HepG2 (cell line): Measurements from ENCODE around the gene WDR76. TPM values are rescaled to one million over a fixed set of nuclear protein-coding genes. Genes with fewer than 3 reads are reported as not detected.

Source experiments
- ATAC-seq: fragments of 200-7000 bp; cut with Tn5 transposase; 3 replicates; pipeline ENCODE4 v1.9.1; 2020; ENCODE audit warnings: mild to moderate bottlenecking, moderate library complexity
- BruUV-seq: library from RNA; stranded (reverse); fragments of 400-500 nt; replicated peaks from 2 replicates; lab custom pipeline; 2021; lab: Mats Ljungman, UMichigan
- CTCF ChIA-PET: fragments of 300-600 bp; formaldehyde crosslinking; extraction: SDS; loops from one replicate; lab custom pipeline; 2021; ENCODE audit warnings: low total read pairs, inconsistent platforms, low intra/inter-chr PET ratio; lab: Yijun Ruan, JAX
- POLR2A ChIA-PET: fragments of 350-600 bp; sonication (Branson Sonifier 250); formaldehyde crosslinking; loops from one replicate; lab custom pipeline; 2020; ENCODE audit warnings: antibody characterized with exemption, inconsistent platforms; lab: Yijun Ruan, JAX
- DNase-seq: peaks from one replicate; pipeline ENCODE4 v3.0.0-alpha.2; 2015; ENCODE audit warnings: low spot score
- FAIRE-seq: peaks from 3 replicates; lab custom pipeline; 2011; peaks lifted over from hg19 to GRCh38; lab: Jason Lieb, UNC
- H2AFZ ChIP-seq: one replicate; pipeline ENCODE4 v1.6.1; 2011; ENCODE audit warnings: low read length, inconsistent platforms
- H3K27ac ChIP-seq: fragments of 300-600 bp; 3 replicates; pipeline ENCODE4 v1.8.0; 2011; ENCODE audit warnings: mixed run types, mild to moderate bottlenecking, mixed read lengths, low read length, inconsistent platforms; ENCODE audit not compliant: insufficient read depth; ENCODE audit errors: extremely low read length
- H3K27me3 ChIP-seq, 2 experiments: fragments of 200-600 bp in 1 of 2; 2 replicates in 1 of 2; 3 replicates in 1 of 2; pipeline versions ENCODE4 v1.6.0 to v1.8.0; 2011; ENCODE audit warnings: low read length in 2 of 2, mild to moderate bottlenecking in 2 of 2, moderate library complexity in 2 of 2, inconsistent platforms in 1 of 2; ENCODE audit not compliant: insufficient read depth in 2 of 2, control insufficient read depth in 1 of 2
- H3K36me3 ChIP-seq, 2 experiments: fragments of 200-600 bp in 1 of 2; replicated peaks in 1 of 2; 2 replicates in 1 of 2; 3 replicates in 1 of 2; pipeline versions ENCODE4 v1.5.1 to v1.8.0; 2011; ENCODE audit warnings: low read length in 2 of 2, inconsistent platforms in 1 of 2; ENCODE audit not compliant: insufficient read depth in 2 of 2, control insufficient read depth in 1 of 2
- H3K4me1 ChIP-seq: 2 replicates; pipeline ENCODE4 v1.5.1; 2012; ENCODE audit warnings: low read length, inconsistent platforms; ENCODE audit not compliant: insufficient read depth
- H3K4me2 ChIP-seq: 2 replicates; pipeline ENCODE4 v1.6.0; 2011; ENCODE audit warnings: low read depth, low read length, inconsistent platforms
- H3K4me3 ChIP-seq, 3 experiments: fragments of 200-600 bp in 1 of 3; sonication (generic), shearing (Covaris generic) in 1 of 3; replicated peaks in 1 of 3; 2 replicates each; pipeline ENCODE4 v1.5.1; 2011 to 2016; ENCODE audit warnings: low read length in 3 of 3, inconsistent platforms in 2 of 3, low read depth in 2 of 3, mild to moderate bottlenecking in 2 of 3, control low read depth in 1 of 3, mixed read lengths in 1 of 3; ENCODE audit not compliant: insufficient read depth in 1 of 3
- H3K79me2 ChIP-seq: one replicate; pipeline ENCODE4 v1.6.1; 2011; ENCODE audit warnings: low read length, inconsistent platforms; ENCODE audit not compliant: insufficient read depth
- H3K9ac ChIP-seq: 2 replicates; pipeline ENCODE4 v1.6.0; 2011; ENCODE audit warnings: mild to moderate bottlenecking, low read depth, low read length, inconsistent platforms; ENCODE audit not compliant: insufficient read depth
- H3K9me3 ChIP-seq: 2 replicates; pipeline ENCODE4 v1.5.1; 2012; ENCODE audit warnings: mild to moderate bottlenecking, low read length
- H4K20me1 ChIP-seq: 2 replicates; pipeline ENCODE4 v1.6.0; 2011; ENCODE audit warnings: inconsistent platforms, mild to moderate bottlenecking, low read length, moderate library complexity; ENCODE audit not compliant: insufficient read depth
- ARNT2 ChIP-seq: sonication (generic); formaldehyde crosslinking; IDR thresholded peaks from 2 replicates; pipeline ENCODE4 v1.8.0; 2022; ENCODE audit warnings: mild to moderate bottlenecking, low read depth, missing genetic modification reagents, moderate library complexity
- HOMEZ ChIP-seq: IDR thresholded peaks from 2 replicates; pipeline ENCODE4 v1.6.1; 2016; ENCODE audit warnings: low read depth
- HOXA3 ChIP-seq: sonication (generic); formaldehyde crosslinking; IDR thresholded peaks from 2 replicates; pipeline ENCODE4 v1.5.0; 2020; ENCODE audit warnings: missing genetic modification reagents
- HOXD1 ChIP-seq: sonication (generic); formaldehyde crosslinking; IDR thresholded peaks from 2 replicates; pipeline ENCODE4 v1.5.0; 2020; ENCODE audit warnings: missing genetic modification reagents
- MTERF4 ChIP-seq: sonication (generic); formaldehyde crosslinking; IDR thresholded peaks from 2 replicates; pipeline ENCODE4 v1.8.0; 2023; ENCODE audit warnings: mild to moderate bottlenecking, missing genetic modification reagents
- MTF1 ChIP-seq: sonication (generic); formaldehyde crosslinking; IDR thresholded peaks from 2 replicates; pipeline ENCODE4 v1.5.0; 2020; ENCODE audit warnings: missing genetic modification reagents
- NKX3-1 ChIP-seq: sonication (generic); formaldehyde crosslinking; IDR thresholded peaks from 2 replicates; pipeline ENCODE4 v1.5.0; 2020; ENCODE audit warnings: missing genetic modification reagents
- RCOR2 ChIP-seq: IDR thresholded peaks from 2 replicates; pipeline ENCODE4 v1.6.1; 2016; ENCODE audit warnings: missing biosample characterization, missing genetic modification reagents
- WGBS: methylation state at CpG from one replicate; pipeline ENCODE4 v1.1.6; 2017; ENCODE audit warnings: low lambda C conversion rate; 5-methylcytosine and 5-hydroxymethylcytosine counted together
- in situ Hi-C: cut with HindIII; loops from 2 replicates; pipeline ENCODE4 v1.10.0; 2017; ENCODE audit warnings: low pct_unique_long_range_greater_than_20kb; ENCODE audit not compliant: extremely low pct_ligation_motif_present
- intact Hi-C: fragments of 100-400 bp; cut with micrococcal nuclease; formaldehyde crosslinking; loops from one replicate; pipeline ENCODE4 v1.10.0; 2022; ENCODE audit not compliant: unreplicated experiment
- polyA plus RNA-seq, 8 experiments: library from polyadenylated mRNA; depleted of rRNA in 3 of 8; stranded (reverse) in 7 of 8; unstranded in 1 of 8; fragments of >200 nt; fragmentation: Illumina TruSeq in 4 of 8; extraction: Trizol in 4 of 8; gene quantifications; 2 replicates each; pipeline versions ENCODE4 v1.2.1 to v1.2.3, GENCODE V29; 2011 to 2016; ENCODE audit warnings: low read depth in 4 of 8, missing spikeins in 1 of 8, mixed read lengths in 1 of 8; ENCODE audit not compliant: insufficient read depth in 1 of 8
- total RNA-seq, 5 experiments: library from RNA; depleted of rRNA; stranded (reverse); fragments of >200 nt; fragmentation: Illumina TruSeq; extraction: Trizol; gene quantifications; 2 replicates each; pipeline ENCODE4 v1.2.3, GENCODE V29; 2016; ENCODE audit warnings: low read depth in 1 of 5
- TF ChIP-seq, protein P1 (sequence below): sonication (generic); formaldehyde crosslinking; IDR thresholded peaks from 2 replicates; pipeline ENCODE4 v1.4.0; 2020; ENCODE audit warnings: mild to moderate bottlenecking, missing genetic modification reagents, borderline replicate concordance

The WDR76 gene
- total and polyA plus RNA-seq, 2 of the 13 experiments (the other 11 are each of a cell fraction or from before 2014, with no cell fraction given): 1.1 to 9.7 TPM

DNA sequence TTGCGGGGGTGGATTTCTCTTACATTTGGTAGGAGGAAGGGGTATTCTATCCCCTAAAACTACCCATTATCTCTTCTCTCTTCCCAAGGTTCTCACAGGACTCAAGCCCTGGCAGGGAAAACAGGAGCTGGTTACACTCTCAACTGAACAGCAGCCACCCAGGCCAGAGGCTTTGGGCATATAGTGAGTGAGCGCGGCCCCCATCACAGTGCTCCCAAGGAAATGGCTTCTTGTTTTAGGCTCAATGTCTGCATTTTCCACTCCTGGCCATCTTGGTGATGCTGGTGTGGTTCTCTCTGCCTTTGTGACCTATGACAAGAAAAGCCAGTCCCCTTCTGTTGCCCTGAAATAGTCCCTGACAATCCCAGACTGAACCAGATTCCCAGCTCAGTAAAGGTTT lies 50.1 kb downstream of the WDR76 start:
- no peak overlapping the region for H3K4me3 ChIP-seq
- no peak for FAIRE-seq
- DNase-seq: no peak
- CTCF ChIA-PET: no interaction called here
- no peaks in the 10 kb centered on the region; a peak in 1 of 5 replicates for H3K36me3 ChIP-seq
- in situ Hi-C loops: loop anchor here (25.0 kb wide), 1 partner anchor 635 kb away; no protein-coding TSS in a partner anchor
- no peaks in the 10 kb centered on the region for H3K27me3 ChIP-seq
- H2AFZ ChIP-seq: no peak overlapping the region
- no peak overlapping the region for H3K9ac ChIP-seq
- no peaks in the 10 kb centered on the region for H3K4me1 ChIP-seq
- TF ChIP-seq HOXA3 (CRISPR knock-in tag) (no peak), HOXD1 (CRISPR knock-in tag) (no peak), ARNT2 (CRISPR knock-in tag) (no peak), HOMEZ (CRISPR knock-in tag) (no peak), MTF1 (CRISPR knock-in tag) (no peak), MTERF4 (CRISPR knock-in tag) (no peak), RCOR2 (CRISPR knock-in tag) (no peak), NKX3-1 (CRISPR knock-in tag) (no peak)
- TF ChIP-seq, protein P1, sequence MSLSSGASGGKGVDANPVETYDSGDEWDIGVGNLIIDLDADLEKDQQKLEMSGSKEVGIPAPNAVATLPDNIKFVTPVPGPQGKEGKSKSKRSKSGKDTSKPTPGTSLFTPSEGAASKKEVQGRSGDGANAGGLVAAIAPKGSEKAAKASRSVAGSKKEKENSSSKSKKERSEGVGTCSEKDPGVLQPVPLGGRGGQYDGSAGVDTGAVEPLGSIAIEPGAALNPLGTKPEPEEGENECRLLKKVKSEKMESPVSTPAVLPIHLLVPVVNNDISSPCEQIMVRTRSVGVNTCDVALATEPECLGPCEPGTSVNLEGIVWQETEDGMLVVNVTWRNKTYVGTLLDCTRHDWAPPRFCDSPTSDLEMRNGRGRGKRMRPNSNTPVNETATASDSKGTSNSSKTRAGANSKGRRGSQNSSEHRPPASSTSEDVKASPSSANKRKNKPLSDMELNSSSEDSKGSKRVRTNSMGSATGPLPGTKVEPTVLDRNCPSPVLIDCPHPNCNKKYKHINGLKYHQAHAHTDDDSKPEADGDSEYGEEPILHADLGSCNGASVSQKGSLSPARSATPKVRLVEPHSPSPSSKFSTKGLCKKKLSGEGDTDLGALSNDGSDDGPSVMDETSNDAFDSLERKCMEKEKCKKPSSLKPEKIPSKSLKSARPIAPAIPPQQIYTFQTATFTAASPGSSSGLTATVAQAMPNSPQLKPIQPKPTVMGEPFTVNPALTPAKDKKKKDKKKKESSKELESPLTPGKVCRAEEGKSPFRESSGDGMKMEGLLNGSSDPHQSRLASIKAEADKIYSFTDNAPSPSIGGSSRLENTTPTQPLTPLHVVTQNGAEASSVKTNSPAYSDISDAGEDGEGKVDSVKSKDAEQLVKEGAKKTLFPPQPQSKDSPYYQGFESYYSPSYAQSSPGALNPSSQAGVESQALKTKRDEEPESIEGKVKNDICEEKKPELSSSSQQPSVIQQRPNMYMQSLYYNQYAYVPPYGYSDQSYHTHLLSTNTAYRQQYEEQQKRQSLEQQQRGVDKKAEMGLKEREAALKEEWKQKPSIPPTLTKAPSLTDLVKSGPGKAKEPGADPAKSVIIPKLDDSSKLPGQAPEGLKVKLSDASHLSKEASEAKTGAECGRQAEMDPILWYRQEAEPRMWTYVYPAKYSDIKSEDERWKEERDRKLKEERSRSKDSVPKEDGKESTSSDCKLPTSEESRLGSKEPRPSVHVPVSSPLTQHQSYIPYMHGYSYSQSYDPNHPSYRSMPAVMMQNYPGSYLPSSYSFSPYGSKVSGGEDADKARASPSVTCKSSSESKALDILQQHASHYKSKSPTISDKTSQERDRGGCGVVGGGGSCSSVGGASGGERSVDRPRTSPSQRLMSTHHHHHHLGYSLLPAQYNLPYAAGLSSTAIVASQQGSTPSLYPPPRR: no peak
- TF ChIP-seq, all 625 proteins: peak for 0
- H3K4me2 ChIP-seq: no peak overlapping the region
- WGBS: 90% methylated on average over 3 of the region's 3 CpGs
- no peak for ATAC-seq
- H3K79me2 ChIP-seq: no peaks in the 10 kb centered on the region
- BruUV-seq: no TSS peak
- no peak overlapping the region for H3K27ac ChIP-seq
- intact Hi-C loops: no loop called here
- POLR2A ChIA-PET: no interaction called here
- H4K20me1 ChIP-seq: no peaks in the 10 kb centered on the region
- no peaks in the 10 kb centered on the region for H3K9me3 ChIP-seq
